HepG2 (cell line): Measurements from ENCODE around the gene TIMM23. TPM values are rescaled to one million over a fixed set of nuclear protein-coding genes. Genes with fewer than 3 reads are reported as not detected.
A peak's percentile ranks its signal among the peaks of the same experiment; 100 is the strongest.

ENCODE experiments used
- ETV5 ChIP-seq: IDR thresholded peaks from 2 replicates; pipeline ENCODE4 v1.6.1; 2018; ENCODE audit warnings: missing biosample characterization, missing genetic modification reagents, inconsistent platforms, borderline replicate concordance
- FIP1L1 ChIP-seq: fragments of 200-400 bp; formaldehyde crosslinking; IDR thresholded peaks from 2 replicates; pipeline ENCODE4 v1.6.1; 2018; ENCODE audit warnings: low read depth, mild to moderate bottlenecking, low read length, moderate library complexity, borderline replicate concordance; ENCODE audit not compliant: insufficient read depth
- NFKBIZ ChIP-seq: IDR thresholded peaks from 2 replicates; pipeline ENCODE4 v1.6.1; 2018; ENCODE audit warnings: missing genetic modification reagents, missing compliant biosample characterization
- SALL1 ChIP-seq: sonication (generic); formaldehyde crosslinking; IDR thresholded peaks from 2 replicates; pipeline ENCODE4 v1.8.0; 2022; ENCODE audit warnings: mild to moderate bottlenecking, missing genetic modification reagents
- SNAI1 ChIP-seq: sonication (generic); formaldehyde crosslinking; IDR thresholded peaks from 2 replicates; pipeline ENCODE4 v1.5.0; 2020; ENCODE audit warnings: mild to moderate bottlenecking, missing genetic modification reagents, borderline replicate concordance
- SNAPC5 ChIP-seq: sonication (generic); formaldehyde crosslinking; IDR thresholded peaks from 2 replicates; pipeline ENCODE4 v1.8.1; 2023; ENCODE audit warnings: mild to moderate bottlenecking, missing genetic modification reagents, borderline replicate concordance
- SOX6 ChIP-seq, 2 experiments: fragments of 450-650 bp in 1 of 2; sonication (generic) in 1 of 2; formaldehyde crosslinking in 1 of 2; IDR thresholded peaks; 2 replicates each; pipeline versions ENCODE4 v1.4.0 to v1.6.1; 2017 to 2020; ENCODE audit warnings: antibody characterized with exemption in 1 of 2, mild to moderate bottlenecking in 1 of 2, missing genetic modification reagents in 1 of 2
- SP5 ChIP-seq: IDR thresholded peaks from 2 replicates; pipeline ENCODE4 v1.6.1; 2016; ENCODE audit warnings: low read depth, borderline replicate concordance
- TGIF2 ChIP-seq: IDR thresholded peaks from 2 replicates; pipeline ENCODE4 v1.6.1; 2016; ENCODE audit warnings: control low read depth, missing compliant biosample characterization
- ZBTB7B ChIP-seq: sonication (generic); formaldehyde crosslinking; IDR thresholded peaks from 2 replicates; pipeline ENCODE4 v1.4.0; 2020; ENCODE audit warnings: missing genetic modification reagents
- ZNF781 ChIP-seq: sonication (generic); formaldehyde crosslinking; IDR thresholded peaks from 2 replicates; pipeline ENCODE4 v1.5.1; 2020; ENCODE audit warnings: borderline replicate concordance, mild to moderate bottlenecking, missing genetic modification reagents; ENCODE audit errors: not compliant biosample characterization
- polyA plus RNA-seq, 8 experiments: library from polyadenylated mRNA; depleted of rRNA in 3 of 8; stranded (reverse) in 7 of 8; unstranded in 1 of 8; fragments of >200 nt; fragmentation: Illumina TruSeq in 4 of 8; extraction: Trizol in 4 of 8; gene quantifications; 2 replicates each; pipeline versions ENCODE4 v1.2.1 to v1.2.3, GENCODE V29; 2011 to 2016; ENCODE audit warnings: low read depth in 4 of 8, missing spikeins in 1 of 8, mixed read lengths in 1 of 8; ENCODE audit not compliant: insufficient read depth in 1 of 8
- total RNA-seq, 5 experiments: library from RNA; depleted of rRNA; stranded (reverse); fragments of >200 nt; fragmentation: Illumina TruSeq; extraction: Trizol; gene quantifications; 2 replicates each; pipeline ENCODE4 v1.2.3, GENCODE V29; 2016; ENCODE audit warnings: low read depth in 1 of 5
- TF ChIP-seq, protein P1 (sequence below): sonication (generic); formaldehyde crosslinking; IDR thresholded peaks from 2 replicates; pipeline ENCODE4 v1.5.0; 2020; ENCODE audit warnings: missing genetic modification reagents
- TF ChIP-seq, protein P2 (sequence below): sonication (generic); formaldehyde crosslinking; IDR thresholded peaks from 2 replicates; pipeline ENCODE4 v1.4.0; 2020; ENCODE audit warnings: missing genetic modification reagents, mild to moderate bottlenecking, borderline replicate concordance
- TF ChIP-seq, protein P3 (sequence below): sonication (generic); formaldehyde crosslinking; IDR thresholded peaks from 2 replicates; pipeline ENCODE4 v1.5.1; 2020; ENCODE audit warnings: mild to moderate bottlenecking, moderate library complexity, missing genetic modification reagents
- TF ChIP-seq, protein P4 (sequence below): sonication (generic); formaldehyde crosslinking; IDR thresholded peaks from 2 replicates; pipeline ENCODE4 v1.8.1; 2023; ENCODE audit warnings: missing genetic modification reagents, mild to moderate bottlenecking, borderline replicate concordance
- TF ChIP-seq, protein P5 (sequence below): IDR thresholded peaks from 2 replicates; pipeline ENCODE4 v1.4.0; 2020; ENCODE audit warnings: mild to moderate bottlenecking, missing genetic modification reagents

TIMM23 gene
- total and polyA plus RNA-seq, 2 of the 13 experiments (the other 11 are each of a cell fraction or from before 2014, with no cell fraction given): 80.2 to 98.6 TPM

GRCh38 chr10:46035923-46036849 is 63.9 kb downstream of the TIMM23 start (continued):
- no peak; the same call in 1 of the 2 replicates for TF ChIP-seq TGIF2
- TF ChIP-seq FIP1L1: no peak
- TF ChIP-seq SP5 (CRISPR knock-in tag): 0 out of 2 replicates have a peak, but pooled peaks have one; percentile 43
- peak; percentile 21; the same call in 1 of the 2 replicates for TF ChIP-seq ZBTB7B
- TF ChIP-seq, protein P1, sequence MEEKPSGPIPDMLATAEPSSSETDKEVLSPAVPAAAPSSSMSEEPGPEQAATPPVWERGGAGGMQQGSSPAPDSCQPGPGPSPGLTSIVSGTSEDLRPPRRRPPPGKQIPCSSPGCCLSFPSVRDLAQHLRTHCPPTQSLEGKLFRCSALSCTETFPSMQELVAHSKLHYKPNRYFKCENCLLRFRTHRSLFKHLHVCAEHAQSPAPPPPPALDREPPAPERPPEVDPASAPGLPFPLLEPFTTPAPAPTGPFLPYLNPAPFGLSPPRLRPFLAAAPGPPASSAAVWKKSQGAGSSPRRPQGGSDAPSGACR (CRISPR knock-in tag): 0 out of 2 replicates have a peak, but pooled peaks have one; percentile 39
- TF ChIP-seq, protein P2, sequence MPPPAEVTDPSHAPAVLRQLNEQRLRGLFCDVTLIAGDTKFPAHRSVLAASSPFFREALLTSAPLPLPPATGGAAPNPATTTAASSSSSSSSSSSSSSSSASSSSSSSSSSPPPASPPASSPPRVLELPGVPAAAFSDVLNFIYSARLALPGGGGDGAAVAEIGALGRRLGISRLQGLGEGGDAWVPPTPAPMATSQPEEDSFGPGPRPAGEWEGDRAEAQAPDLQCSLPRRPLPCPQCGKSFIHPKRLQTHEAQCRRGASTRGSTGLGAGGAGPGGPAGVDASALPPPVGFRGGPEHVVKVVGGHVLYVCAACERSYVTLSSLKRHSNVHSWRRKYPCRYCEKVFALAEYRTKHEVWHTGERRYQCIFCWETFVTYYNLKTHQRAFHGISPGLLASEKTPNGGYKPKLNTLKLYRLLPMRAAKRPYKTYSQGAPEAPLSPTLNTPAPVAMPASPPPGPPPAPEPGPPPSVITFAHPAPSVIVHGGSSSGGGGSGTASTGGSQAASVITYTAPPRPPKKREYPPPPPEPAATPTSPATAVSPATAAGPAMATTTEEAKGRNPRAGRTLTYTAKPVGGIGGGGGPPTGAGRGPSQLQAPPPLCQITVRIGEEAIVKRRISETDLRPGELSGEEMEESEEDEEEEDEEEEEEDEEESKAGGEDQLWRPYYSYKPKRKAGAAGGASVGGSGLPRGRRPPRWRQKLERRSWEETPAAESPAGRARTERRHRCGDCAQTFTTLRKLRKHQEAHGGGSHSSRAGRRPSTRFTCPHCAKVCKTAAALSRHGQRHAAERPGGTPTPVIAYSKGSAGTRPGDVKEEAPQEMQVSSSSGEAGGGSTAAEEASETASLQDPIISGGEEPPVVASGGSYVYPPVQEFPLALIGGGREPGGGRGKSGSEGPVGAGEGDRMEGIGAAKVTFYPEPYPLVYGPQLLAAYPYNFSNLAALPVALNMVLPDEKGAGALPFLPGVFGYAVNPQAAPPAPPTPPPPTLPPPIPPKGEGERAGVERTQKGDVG (CRISPR knock-in tag): no peak
- TF ChIP-seq, protein P3, sequence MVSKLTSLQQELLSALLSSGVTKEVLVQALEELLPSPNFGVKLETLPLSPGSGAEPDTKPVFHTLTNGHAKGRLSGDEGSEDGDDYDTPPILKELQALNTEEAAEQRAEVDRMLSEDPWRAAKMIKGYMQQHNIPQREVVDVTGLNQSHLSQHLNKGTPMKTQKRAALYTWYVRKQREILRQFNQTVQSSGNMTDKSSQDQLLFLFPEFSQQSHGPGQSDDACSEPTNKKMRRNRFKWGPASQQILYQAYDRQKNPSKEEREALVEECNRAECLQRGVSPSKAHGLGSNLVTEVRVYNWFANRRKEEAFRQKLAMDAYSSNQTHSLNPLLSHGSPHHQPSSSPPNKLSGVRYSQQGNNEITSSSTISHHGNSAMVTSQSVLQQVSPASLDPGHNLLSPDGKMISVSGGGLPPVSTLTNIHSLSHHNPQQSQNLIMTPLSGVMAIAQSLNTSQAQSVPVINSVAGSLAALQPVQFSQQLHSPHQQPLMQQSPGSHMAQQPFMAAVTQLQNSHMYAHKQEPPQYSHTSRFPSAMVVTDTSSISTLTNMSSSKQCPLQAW (CRISPR knock-in tag): peak; percentile 77
- TF ChIP-seq, protein P4, sequence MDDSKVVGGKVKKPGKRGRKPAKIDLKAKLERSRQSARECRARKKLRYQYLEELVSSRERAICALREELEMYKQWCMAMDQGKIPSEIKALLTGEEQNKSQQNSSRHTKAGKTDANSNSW (CRISPR knock-in tag): no peak
- no peak for TF ChIP-seq ZNF781 (CRISPR knock-in tag)
- TF ChIP-seq, protein P5, sequence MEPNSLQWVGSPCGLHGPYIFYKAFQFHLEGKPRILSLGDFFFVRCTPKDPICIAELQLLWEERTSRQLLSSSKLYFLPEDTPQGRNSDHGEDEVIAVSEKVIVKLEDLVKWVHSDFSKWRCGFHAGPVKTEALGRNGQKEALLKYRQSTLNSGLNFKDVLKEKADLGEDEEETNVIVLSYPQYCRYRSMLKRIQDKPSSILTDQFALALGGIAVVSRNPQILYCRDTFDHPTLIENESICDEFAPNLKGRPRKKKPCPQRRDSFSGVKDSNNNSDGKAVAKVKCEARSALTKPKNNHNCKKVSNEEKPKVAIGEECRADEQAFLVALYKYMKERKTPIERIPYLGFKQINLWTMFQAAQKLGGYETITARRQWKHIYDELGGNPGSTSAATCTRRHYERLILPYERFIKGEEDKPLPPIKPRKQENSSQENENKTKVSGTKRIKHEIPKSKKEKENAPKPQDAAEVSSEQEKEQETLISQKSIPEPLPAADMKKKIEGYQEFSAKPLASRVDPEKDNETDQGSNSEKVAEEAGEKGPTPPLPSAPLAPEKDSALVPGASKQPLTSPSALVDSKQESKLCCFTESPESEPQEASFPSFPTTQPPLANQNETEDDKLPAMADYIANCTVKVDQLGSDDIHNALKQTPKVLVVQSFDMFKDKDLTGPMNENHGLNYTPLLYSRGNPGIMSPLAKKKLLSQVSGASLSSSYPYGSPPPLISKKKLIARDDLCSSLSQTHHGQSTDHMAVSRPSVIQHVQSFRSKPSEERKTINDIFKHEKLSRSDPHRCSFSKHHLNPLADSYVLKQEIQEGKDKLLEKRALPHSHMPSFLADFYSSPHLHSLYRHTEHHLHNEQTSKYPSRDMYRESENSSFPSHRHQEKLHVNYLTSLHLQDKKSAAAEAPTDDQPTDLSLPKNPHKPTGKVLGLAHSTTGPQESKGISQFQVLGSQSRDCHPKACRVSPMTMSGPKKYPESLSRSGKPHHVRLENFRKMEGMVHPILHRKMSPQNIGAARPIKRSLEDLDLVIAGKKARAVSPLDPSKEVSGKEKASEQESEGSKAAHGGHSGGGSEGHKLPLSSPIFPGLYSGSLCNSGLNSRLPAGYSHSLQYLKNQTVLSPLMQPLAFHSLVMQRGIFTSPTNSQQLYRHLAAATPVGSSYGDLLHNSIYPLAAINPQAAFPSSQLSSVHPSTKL (CRISPR knock-in tag): peak; percentile 96
- TF ChIP-seq SALL1: peak; percentile 93
- TF ChIP-seq SNAPC5 (CRISPR knock-in tag): no peak
- TF ChIP-seq SOX6 (IDR thresholded peaks at IDR 0.05): no peak
- TF ChIP-seq SOX6 (CRISPR knock-in tag; IDR thresholded peaks at IDR 0.05): peak; percentile 93
- TF ChIP-seq NFKBIZ: no peak
- peak; percentile 63; the same call in 1 of the 2 replicates for TF ChIP-seq ETV5 (CRISPR knock-in tag)
- peak; percentile 61; the same call in 1 of the 2 replicates for TF ChIP-seq SNAI1 (CRISPR knock-in tag)
